Activated CD4-positive, alpha-beta T cell treated with anti-CD3 and anti-CD28 coated beads for 1 hour (primary cell): ENCODE measurements around the gene RIBC1.
"Not testable (repeated sequence)": the region's sequence is repeated elsewhere in the genome, so short reads cannot be mapped to it uniquely, and the experiment has no call there.

Source experiments
- DNase-seq: peaks from one replicate; pipeline ENCODE4 v3.0.0-alpha.2; 2020

RIBC1 gene

GRCh38 chrX:53437206-53437605, 14.5 kb downstream of the RIBC1 start:
- DNase-seq: no peak

- DNase-seq: no peak
These were observed 15.6 kb downstream of the RIBC1 start for GRCh38 chrX:53438174-53438831.

- no peak for DNase-seq
These were observed 16.2 kb downstream of the RIBC1 start for GRCh38 chrX:53438832-53439230.

DNA sequence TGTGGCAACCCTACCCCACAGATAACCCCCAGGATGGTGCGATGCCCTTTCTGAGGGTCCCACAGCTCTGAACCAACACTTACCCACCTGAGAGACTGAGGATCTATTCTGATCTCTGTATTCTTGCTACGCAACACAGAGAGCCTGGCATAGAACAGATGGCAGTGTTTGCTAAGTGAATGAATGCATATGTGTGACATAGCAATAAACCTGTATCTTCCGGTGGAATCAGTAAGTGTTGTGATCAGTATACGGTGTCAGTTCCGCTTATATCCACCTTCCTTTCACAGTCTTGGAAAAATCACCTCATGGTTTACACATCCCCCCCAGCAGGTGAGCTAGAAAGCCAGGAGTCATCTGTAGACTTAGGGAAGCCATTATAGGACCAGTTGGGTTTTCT, 17.4 kb downstream of the RIBC1 start:
- no peak for DNase-seq

GRCh38 chrX:53440621-53441517, 18.2 kb downstream of the RIBC1 start:
- no peak for DNase-seq

DNA sequence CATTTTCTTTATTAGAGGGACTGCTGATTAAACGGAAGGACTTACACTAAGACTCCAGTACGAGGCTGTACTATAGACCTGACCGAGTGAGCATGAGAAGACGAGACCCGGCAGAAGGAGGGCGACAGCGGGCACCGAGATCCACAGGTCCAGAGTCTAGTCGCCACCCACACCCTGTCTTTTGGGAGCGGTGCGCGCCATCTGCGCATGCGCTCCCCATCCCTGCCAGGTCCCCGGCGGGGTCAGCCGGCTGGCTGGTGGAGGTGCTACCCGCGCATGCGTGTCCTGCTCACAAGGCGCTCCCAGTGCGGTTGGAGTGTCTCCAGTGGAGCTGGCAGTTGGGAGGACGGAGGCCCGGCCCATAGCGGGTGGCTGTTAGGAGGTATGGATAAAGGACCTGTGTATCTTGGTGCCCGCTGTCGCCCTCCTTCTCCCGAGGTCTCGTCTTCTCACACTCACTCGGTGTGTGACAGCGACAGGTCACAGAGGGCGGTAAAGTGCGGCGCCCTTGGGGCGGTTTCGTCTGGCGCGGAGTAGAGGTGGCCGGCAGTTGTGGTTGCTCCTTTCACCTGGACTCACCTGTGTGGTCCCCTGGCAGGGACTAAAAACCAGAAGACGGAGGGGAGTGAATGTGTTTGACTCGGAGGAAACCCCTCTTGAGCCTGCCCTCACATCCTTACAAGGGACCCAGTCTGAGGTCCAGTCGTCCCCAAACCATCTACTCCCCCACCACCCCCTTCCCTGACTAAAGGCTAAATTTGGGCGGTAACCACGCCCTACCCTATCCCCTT, 19.1 kb downstream of the RIBC1 start:
- DNase-seq: peak; percentile 57

- no peak for DNase-seq
These were observed 19.6 kb downstream of the RIBC1 start for GRCh38 chrX:53442322-53442631.

DNA sequence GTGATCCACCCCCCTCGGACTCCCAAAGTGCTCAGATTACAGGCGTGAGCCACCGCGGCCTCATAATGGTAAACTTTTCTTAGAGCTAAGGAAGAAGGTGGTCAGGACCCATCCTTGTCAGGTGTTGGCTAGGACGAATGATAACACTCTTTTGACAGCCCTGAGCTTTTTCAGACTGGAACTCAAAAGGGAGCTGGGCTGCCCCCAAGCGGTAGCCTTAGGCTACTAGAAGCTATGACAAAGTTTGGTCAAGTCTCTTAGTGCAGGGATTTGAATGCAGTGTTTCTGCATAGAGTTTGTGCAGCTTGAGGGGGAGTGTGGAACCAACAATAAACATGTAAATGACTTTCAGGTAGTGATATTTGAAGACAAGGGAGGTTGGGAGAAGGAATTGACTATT, 23.3 kb downstream of the RIBC1 start:
- no peak for DNase-seq

DNA sequence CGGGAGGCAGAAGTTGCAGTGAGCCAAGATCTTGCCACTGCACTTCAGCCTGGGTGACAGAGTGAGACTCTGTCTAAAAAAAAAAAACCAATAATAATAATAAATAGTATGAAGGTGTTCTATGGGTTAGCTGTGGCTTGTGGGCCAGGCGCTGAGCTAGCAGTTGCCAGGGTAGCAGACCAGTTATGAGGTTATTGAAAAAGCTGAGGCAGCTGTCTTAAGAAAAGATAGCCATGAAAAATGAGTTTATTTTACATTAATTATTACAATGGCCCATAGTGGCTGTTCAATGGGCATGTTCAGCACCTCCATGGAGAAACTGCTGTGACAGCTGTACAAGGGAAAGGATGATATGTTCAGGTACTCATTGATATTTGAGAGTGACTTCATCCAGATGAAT, 24.8 kb downstream of the RIBC1 start:
- DNase-seq: no peak

DNA sequence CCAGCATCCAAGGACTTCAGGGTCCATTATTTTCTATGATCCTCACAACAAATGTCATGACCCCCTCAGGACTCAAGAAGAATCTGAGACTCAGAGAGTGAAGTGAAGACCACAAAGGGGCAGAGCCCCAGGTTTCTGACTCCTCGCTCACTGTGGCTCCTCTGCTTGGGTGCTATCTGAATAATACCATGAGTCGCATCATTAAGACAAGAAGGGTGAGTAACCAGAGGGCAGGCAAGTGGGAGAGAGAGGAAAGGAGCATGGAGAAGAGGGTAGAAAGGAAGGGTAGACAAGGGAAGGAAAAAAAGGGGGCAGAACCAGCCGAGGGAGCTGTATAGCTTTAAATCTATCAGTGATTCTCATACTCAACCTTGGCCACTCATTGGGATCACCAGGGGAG, 27.0 kb downstream of the RIBC1 start:
- DNase-seq: no peak

- DNase-seq: no peak
These were observed 30.1 kb downstream of the RIBC1 start for GRCh38 chrX:53452812-53453211.

DNA sequence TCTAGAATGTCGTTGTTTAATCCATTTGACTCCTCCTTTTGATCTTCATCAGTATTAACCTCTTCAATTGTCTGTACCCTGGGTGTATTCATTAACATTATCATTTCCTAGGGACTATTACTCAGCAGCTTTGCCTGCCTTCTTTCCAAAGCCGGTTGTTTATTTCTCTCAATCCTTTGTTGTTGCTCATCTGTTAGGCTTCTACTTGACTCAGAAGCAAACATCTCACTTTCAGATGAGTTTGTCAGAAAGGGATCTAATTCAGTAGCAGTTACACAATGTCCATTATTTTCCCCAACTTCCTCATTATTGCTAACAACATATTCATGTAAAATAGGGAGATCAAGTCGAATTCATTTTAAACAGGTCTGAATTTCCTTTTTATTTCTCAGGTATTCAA, 33.6 kb downstream of the RIBC1 start:
- DNase-seq: no peak

DNA sequence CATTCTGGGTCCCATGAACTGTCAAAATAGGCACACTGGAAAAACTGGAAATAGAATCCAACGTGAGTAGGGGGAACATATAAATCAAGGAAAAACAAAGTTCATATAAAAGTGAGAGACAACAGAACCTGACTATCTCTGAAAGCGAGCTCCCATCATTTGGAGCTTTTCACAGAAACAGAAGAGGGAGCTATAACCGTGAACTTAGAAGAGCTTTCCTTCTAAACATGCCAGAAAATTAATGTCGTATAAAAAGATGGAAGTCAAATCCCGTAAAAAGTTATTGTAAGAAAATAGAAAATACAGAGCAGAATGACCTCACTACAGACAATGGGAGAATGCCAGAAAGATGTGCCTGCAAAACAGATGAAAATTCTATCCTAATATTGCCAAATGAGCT, 35.4 kb downstream of the RIBC1 start:
- DNase-seq: no peak

GRCh38 chrX:53468659-53469058, 46.0 kb downstream of the RIBC1 start:
- not testable (repeated sequence) for DNase-seq

DNA sequence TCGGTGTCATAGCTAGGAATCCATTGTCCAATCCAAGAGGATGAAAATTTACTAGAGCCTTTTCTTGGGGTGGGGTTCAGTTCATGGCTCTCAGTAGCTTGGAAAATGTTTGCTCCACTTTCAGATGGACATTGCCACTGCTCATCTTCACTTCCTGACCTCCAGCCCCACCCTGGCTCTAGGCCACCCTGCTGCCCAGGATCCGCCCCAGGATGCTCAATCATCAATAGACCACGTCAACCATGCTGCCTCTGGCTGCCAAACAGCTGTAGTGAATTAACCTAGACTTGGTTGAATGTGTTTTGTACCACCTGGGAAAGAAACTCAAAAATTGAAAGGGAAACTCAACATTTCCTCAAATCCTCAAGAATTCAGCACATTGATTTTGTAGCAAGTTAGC, 48.7 kb downstream of the RIBC1 start:
- DNase-seq: no peak

GRCh38 chrX:53474707-53475106, 52.0 kb downstream of the RIBC1 start:
- DNase-seq: no peak

DNA sequence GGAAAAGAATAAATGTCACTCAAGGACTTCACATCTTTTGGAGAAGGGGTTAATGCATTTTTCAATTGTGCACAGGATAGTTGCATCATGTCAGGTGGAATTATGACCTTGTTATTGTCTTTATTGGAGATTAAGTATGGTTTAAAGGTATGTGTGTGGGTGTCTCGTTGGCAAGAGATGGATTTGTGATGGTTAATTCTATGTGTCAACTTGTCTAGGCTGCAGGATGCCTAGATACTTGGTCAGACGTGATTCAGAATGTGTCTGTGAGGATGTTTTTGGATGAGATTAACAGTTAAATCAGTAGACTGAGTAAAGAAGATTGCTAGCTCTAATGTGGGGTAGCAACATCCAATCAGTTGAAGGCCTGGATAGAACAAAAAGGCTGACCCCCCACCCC, 53.7 kb downstream of the RIBC1 start:
- no peak for DNase-seq

DNA sequence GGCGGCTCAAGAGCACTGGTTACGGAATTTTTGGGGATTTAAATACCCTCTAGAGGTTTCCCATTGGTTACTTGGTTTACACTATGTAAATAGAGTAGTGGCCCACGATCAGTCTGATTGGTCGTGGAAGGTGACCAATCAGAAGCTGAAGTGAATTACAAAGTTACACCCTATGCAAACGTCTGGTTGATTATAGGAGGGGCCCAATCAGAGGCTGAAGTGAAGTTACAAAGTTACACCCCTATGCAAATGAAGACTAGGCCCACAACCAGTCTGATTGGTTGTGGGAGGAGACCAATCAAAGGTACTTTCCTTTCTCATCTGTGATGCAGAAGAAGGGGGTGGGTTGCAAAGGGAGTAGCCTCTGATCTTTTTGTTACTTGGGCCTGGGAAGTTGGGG, 56.6 kb downstream of the RIBC1 start:
- no peak for DNase-seq
